Measurements from ENCODE around the gene NEO1. TPM values are rescaled to one million over a fixed set of nuclear protein-coding genes. Genes with fewer than 3 reads are reported as not detected.
A peak's percentile ranks its signal among the peaks of the same experiment; 100 is the strongest.

The NEO1 gene
- total RNA-seq, 1 experiment from 2014 or later = 41.8 TPM

GRCh38 chr15:73331991-73332925 lies 280.0 kb downstream of the NEO1 start:
- H2BK15ac ChIP-seq (ENCODE audit: low read depth, low read length) = no peak overlapping the region
- no peaks in the 10 kb centered on the region for H3K4me1 ChIP-seq (ENCODE audit: insufficient read depth, low read length)
- Mint-ChIP-seq H3K9me3 (no peaks in the 10 kb centered on the region; a peak in 1 of 5 replicates), H3K4me1 (peaks cover 8 to 10% of the 10 kb centered on the region in 2 experiments; a peak in 3 of 4 replicates), H3K4me3 (no peak overlapping the region), H3K36me3 (ENCODE audit: insufficient read depth in 1 of 3, low read depth in 3 of 3) (peaks cover 16 to 28% (median 19%) of the 10 kb centered on the region in 3 experiments), H3K27ac (0 out of 7 replicates have a peak overlapping the region, but pooled peaks of 2 of the 3 experiments have one; percentile 18 to 27), H3K27me3 (ENCODE audit: low read depth) (no peaks in the 10 kb centered on the region)
- no peak overlapping the region for H4K8ac ChIP-seq (replicated peaks; ENCODE audit: insufficient read length, low read depth, low read length)
- H4K20me1 ChIP-seq (ENCODE audit: control insufficient read depth, insufficient read depth, insufficient read length) = no peaks in the 10 kb centered on the region
- H3K18ac ChIP-seq (ENCODE audit: insufficient read length, low read depth, low read length) = no peak overlapping the region
- H3K56ac ChIP-seq (ENCODE audit: insufficient read length, low read depth, low read length) = no peak overlapping the region
- H2BK5ac ChIP-seq (ENCODE audit: insufficient read length, low read length) = no peak overlapping the region
- no CpG with 5 or more reads among the region's 19 CpGs for WGBS (ENCODE audit: extremely low coverage, insufficient read length, low lambda C conversion rate)
- no peaks in the 10 kb centered on the region for H3K9me3 ChIP-seq (ENCODE audit: control insufficient read depth, low read depth, low read length)
- H3K23ac ChIP-seq (ENCODE audit: insufficient read length, low read depth, low read length) = no peak overlapping the region
- H3K4me2 ChIP-seq (ENCODE audit: insufficient read depth, insufficient read length, low read length) = no peak overlapping the region
- no peak overlapping the region for H2BK120ac ChIP-seq (ENCODE audit: low read depth, low read length, poor library complexity, severe bottlenecking)
- no peaks in the 10 kb centered on the region for H3K79me2 ChIP-seq (ENCODE audit: insufficient read depth, low read length)
- DNase-seq = no peak
- H2BK20ac ChIP-seq (ENCODE audit: low read depth, low read length, poor library complexity, severe bottlenecking) = no peak overlapping the region
- H3T11ph ChIP-seq (ENCODE audit: low read length) = no peak overlapping the region
- no peak overlapping the region for H3K14ac ChIP-seq (ENCODE audit: insufficient read depth, low read length)
- no peaks in the 10 kb centered on the region for H3K23me2 ChIP-seq (ENCODE audit: insufficient read length, low read depth, low read length, poor library complexity, severe bottlenecking)
- H2BK12ac ChIP-seq (ENCODE audit: insufficient read length, low read depth, low read length) = no peak overlapping the region
- H3K79me1 ChIP-seq (ENCODE audit: insufficient read depth, low read depth, low read length, poor library complexity, severe bottlenecking) = no peaks in the 10 kb centered on the region
- H3K27ac ChIP-seq (ENCODE audit: insufficient read length, low read depth, low read length) = no peak overlapping the region
- no peak overlapping the region for H2AFZ ChIP-seq (ENCODE audit: low read length)
- H4K91ac ChIP-seq (ENCODE audit: insufficient read length, low read depth, low read length) = no peak overlapping the region
- no peak overlapping the region for H3K4ac ChIP-seq (ENCODE audit: low read depth, low read length)
- H2AK5ac ChIP-seq (ENCODE audit: insufficient read length, low read length) = no peak overlapping the region
- H3K9ac ChIP-seq (ENCODE audit: extremely low read depth, insufficient read length, low read length) = no peak overlapping the region
- TF ChIP-seq CTCF (conservative IDR thresholded peaks at IDR 0.05) = no peak
- H3K27me3 ChIP-seq (ENCODE audit: insufficient read depth, low read length) = no peaks in the 10 kb centered on the region
- H4K5ac ChIP-seq (ENCODE audit: insufficient read length, low read depth, low read length) = no peak overlapping the region

Measured in H9 (cell line).